GF-D8 (cell line): ENCODE measurements around the gene ZIC1.

Experiments
- DNase-seq: peaks from one replicate; lab custom pipeline; 2025; lab: John Stamatoyannopoulos, UW

ZIC1 gene

GRCh38 chr3:147395899-147396711, 13.1 kb upstream of the ZIC1 start:
- no peak for DNase-seq

DNA sequence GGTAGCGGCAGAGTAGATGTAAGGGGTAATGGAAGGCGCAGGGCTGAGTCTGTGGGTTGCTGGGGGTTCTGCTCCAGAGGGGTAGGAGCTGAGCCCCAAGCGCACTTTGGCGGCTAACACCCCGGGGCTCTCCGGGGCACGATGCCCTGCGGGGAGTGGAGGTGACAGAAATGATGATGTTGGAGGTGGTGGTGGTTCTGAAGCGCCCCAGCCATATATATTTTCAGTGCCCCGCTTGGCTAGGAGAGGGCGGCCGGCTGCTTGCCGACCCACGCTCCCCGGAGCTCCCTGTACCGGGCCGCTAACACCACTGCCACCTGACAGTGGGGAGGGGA, 12.5 kb upstream of the ZIC1 start:
- no peak for DNase-seq

- no peak for DNase-seq
Measured at GRCh38 chr3:147397155-147397874, 11.8 kb upstream of the ZIC1 start.

GRCh38 chr3:147397875-147398812, 11.0 kb upstream of the ZIC1 start:
- DNase-seq, result no peak

DNA sequence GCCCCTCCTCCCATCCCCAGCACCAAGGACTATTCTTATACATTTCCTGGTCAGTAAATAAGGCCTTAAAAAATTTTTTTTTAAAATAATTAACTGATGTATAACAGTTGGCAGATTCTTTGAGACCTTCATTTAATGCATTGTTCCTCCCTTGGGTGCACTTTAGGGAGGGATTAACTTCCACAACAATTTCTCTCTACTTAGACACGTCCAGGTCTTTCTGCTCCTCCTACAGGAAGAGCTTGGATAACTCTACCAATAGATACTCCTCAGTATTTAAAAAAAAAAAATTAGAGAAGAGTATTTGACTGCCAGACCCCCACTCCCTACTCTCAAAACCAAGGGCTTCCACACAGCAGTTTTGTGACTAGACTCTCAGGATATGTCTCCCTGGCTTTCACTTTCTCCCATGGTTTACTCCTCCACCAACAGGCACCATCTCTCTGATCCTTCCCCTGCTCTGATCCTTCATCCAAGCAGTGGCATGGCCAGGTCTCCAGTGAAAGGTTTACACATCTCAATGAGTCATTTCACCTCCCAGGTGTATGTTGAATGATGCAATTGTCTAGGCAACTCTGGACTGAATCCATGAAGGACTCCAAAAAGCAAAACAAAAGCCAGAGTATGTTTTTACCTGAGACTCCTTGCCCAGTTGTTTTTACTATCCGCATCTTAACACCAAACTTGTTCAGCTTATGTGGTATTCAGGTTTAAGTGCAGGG, 10.2 kb upstream of the ZIC1 start:
- DNase-seq, result no peak

DNA sequence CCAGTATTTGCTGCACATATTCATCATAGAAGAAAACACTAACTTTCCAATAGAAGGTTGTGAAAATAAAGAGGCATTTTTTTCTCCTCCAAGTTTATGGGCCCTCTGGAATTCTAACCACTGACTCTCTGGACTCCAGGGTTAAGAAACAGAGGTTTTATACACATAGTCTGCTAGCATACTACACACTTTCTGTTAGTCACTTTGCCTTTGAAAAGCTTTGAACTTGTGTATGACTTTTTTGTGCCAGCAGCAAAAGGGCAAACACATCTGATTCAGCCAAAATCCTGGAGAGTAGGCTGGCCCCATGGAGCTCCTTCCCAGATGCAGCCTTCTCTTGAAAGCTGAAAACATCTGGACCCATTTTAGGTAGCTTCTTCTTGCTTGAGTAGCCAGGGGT, 9.1 kb upstream of the ZIC1 start:
- DNase-seq, result no peak

DNA sequence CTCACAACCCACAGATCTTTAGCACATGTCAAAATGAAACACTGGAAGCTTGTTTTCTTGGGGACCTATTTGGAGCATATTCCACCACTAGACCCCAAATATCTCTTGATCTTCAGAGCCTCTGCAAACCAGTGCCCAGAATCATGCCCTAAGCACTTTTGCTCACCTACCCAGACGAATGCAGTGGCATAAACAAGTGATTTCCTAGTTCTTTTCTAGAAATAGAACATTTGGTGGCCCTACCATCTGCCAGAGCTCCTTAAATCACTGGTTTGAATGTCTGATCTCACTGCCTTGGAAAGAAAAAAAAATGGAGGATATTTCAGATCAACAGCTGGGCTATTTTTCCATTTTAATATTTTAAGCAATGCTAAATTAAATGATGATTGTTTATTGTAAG, 8.2 kb upstream of the ZIC1 start:
- DNase-seq, result no peak

- DNase-seq, result no peak
Measured at GRCh38 chr3:147401421-147401820, 7.7 kb upstream of the ZIC1 start.

GRCh38 chr3:147402159-147402558, 7.0 kb upstream of the ZIC1 start:
- DNase-seq, result no peak

- DNase-seq, result no peak
Measured at GRCh38 chr3:147403511-147403910, 5.7 kb upstream of the ZIC1 start.

DNA sequence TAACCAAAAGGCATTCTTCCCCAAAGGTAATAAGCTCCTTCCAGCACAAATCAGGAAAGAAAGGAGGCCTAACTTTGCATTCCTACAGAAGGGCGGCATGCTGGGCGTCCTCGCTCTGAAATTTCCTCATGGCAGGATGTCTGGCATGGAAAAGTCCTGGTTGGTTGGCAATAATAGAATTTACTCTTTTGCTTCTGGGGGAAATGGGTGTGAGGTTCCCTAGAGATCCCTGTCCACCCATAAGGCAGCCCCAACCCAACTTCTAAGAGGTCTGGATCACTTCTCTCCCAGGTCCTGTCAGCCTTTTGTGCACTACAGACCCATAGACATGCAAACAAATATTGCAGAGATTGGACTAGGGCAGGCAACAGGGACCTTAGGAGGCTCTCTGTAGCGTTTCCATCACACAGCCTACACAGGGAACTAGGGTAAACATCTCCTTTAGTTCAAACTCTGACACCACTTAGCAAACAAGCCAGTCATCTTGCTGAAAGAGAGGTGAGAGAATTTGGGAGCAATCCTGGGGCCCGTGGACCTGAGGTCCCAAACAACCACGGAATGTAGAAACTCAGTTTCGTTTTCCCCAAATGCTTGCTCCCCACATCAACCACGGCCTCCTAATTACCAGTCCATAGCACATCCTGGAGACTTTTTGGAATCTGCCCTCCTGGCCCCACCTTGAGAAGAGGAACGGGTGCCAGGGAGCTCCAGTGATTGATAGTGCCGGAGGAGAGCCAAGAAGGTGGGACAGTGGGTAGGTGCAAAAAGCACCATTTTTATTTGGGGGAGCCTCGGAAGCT, 5.0 kb upstream of the ZIC1 start:
- no peak for DNase-seq

- DNase-seq, result no peak
Measured at GRCh38 chr3:147404800-147405230, 4.3 kb upstream of the ZIC1 start.

GRCh38 chr3:147405231-147406027, 3.7 kb upstream of the ZIC1 start:
- DNase-seq, result no peak

DNA sequence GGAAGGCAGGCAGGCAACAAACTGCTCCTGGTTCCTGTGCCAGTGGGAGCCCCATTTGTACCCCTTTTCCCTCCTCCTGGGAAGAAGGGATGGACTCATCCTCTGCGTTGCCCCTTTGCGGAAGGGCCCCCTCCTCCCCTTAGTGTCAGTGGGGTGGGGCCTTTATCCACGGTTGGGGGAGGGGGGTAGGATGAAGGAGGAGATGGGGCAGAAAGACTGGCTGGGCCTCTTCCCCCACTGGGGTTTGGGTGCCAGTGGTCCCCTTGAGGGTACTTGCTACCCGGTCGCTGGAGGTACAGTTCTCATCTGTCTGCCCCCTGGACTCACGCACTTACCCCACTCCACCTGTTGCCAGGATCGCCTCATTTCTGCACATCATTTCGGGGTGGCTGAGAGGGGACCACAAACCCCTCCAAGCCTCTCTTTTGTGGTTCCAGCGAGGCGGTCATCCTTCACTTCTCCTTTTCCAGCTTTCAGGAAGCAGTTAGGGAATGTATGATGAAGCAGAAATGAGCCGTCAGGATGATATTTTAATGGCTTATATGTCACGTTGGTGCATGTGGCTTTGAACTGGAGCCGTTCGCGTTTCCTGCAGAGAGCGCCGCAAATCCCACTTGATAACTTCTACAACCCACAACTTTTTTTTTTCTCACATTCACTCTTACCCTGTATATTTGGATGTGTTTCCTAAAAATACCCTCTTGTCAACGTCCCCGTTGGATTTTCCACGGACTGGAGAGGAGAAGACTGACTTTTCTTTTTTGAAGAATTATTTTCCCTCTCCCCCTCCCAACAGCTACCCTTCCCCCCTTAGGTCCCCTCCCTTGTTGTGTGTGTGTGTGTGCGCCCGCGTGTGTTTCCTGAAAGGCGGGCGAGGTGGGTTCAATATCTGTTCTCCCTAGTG, 2.9 kb upstream of the ZIC1 start, which contains the start of gene ZIC4:
TSS of gene ZIC4 (minus strand) at position 516 of the 904 bp plus-strand sequence. CDS start 3,746 bp downstream, outside the sequence.
- no peak for DNase-seq

- no peak for DNase-seq
Measured at GRCh38 chr3:147407114-147407497, 2.1 kb upstream of the ZIC1 start.

DNA sequence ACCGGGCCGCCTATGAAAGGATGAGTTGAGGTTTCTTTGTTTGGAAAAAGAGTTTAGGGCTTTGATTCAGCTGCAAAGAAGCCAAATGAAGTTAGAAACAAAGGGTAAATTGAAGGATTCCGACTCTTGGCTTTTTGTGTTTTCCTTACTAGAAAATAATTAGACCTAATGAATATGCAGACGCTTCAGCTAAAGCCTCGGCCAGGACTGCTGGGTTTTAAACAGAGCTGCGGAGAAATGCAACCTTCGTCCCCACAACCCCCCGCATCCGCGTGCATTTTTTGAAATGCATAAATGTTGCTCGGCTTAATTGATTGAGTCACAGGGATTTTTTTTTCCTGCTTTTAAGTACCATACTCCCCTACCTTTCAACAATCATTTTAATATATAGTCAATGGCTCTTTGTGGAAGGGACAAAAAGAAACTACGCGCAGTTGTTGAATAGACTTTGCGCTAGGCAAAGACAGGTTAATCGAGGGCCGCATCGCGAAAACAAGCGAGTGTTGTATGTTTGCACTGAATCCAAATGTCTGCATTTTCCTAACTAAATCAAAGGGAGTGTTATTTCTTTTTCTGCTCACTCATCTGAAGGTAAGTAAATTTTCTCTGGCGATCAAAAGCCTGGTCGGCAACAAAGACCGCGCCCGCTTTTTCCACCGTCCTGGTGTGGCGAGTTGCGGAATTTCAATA, 1.5 kb upstream of the ZIC1 start:
- no peak for DNase-seq

GRCh38 chr3:147408188-147409100, 721 bp upstream of the ZIC1 start:
- no peak for DNase-seq
